GM21526 (cell line): ENCODE data around the gene CACNA1F.

Source experiments
- ATAC-seq: cut with Tn5 transposase; IDR thresholded peaks from one replicate; pipeline ENCODE4 v1.9.1; 2021; ENCODE audit warnings: moderate library complexity; ENCODE audit not compliant: unreplicated experiment, low FRiP score

CACNA1F gene

GRCh38 chrX:49202022-49202421, 31.1 kb downstream of the CACNA1F start:
- ATAC-seq = no peak

GRCh38 chrX:49199906-49200771, 33.0 kb downstream of the CACNA1F start, which contains the start of gene SYP:
TSS of gene SYP (minus strand) at chrX:49200193. CDS start at chrX:49200186, 7 bp downstream.
- peak; percentile 91 for ATAC-seq

- no peak for ATAC-seq
These were observed 33.9 kb downstream of the CACNA1F start for GRCh38 chrX:49199315-49199595.

DNA sequence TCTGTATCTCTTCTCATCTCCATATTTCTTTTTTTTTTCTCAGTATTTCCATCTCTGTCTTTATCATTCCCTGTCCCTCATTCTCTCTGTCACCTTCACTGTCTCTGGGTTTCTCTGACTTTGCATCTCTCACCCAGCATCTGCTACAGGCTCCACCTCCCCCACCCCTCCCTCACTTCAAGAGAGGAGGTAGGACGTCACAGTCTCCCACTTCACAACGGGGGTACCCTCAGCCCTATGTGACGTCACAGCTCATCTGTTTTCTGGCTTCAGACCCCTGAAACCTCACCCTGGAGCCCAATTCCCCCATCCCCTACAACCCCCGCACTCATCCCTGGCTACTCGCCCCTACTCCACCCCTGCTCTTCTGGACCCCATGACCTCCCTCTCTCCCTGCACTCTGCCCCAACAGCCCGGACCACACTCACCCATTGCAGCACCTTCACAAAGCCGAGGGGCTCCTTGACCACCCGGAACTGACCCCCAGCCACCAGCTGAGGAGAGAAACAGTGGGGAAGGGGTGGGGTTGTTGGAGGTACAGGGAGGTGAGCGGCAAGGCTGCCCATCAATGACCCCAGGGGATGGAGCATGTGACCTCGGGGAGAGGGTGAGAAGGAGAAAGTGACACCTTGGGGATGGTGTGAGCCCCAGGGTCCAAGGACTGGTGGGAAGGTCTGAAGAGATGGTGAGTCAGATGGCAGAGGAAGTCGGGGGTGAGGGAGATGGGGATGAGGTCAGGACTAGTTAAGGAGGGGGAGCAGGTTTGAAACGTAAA, 34.4 kb downstream of the CACNA1F start:
- ATAC-seq = no peak

- no peak for ATAC-seq
These were observed 35.5 kb downstream of the CACNA1F start for GRCh38 chrX:49197543-49198087.

GRCh38 chrX:49193542-49193964, 39.6 kb downstream of the CACNA1F start:
- ATAC-seq = no peak

- ATAC-seq = no peak
These were observed 40.3 kb downstream of the CACNA1F start for GRCh38 chrX:49192722-49193328.

DNA sequence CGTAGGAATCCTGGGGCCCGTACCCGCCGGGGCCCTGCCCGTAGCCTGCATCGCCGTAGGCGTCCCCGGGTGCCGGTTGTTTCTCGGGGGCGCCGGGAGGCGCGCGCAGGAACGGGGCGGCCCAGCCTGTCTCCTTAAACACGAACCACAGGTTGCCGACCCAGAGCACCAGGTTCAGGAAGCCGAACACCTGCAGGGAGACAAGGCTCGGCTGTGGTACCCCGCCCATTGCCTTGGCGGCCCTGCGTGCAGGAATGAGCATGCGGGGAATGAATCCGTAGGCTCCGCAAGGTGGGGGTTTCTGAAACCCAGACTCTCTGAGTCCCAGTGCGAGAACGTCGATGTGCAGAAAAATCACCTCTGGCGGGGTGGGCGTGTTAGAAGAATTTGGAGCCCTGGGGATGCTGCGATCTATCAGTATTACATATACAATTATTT, 41.5 kb downstream of the CACNA1F start:
- no peak for ATAC-seq

- peak; percentile 86 for ATAC-seq
These were observed 42.1 kb downstream of the CACNA1F start for GRCh38 chrX:49190821-49191573.

DNA sequence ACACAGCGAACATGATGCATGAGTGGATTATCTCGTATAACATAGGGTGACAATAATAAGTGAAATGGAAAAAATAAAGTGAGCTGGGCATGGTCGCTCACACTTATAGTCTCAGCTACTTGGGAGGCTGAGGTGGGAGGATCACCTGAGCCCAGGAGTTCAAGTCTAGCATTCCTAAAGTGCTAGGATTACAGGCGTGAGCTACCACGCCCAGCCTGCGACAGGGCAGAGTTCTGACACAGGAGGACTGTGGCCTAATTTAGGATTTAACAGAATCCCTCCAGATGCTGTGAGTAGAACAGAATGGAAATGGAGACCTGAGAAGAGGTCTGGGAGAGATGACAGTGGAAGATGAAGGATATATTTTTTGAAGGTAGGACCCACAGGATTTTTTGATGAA, 43.5 kb downstream of the CACNA1F start:
- ATAC-seq = no peak

DNA sequence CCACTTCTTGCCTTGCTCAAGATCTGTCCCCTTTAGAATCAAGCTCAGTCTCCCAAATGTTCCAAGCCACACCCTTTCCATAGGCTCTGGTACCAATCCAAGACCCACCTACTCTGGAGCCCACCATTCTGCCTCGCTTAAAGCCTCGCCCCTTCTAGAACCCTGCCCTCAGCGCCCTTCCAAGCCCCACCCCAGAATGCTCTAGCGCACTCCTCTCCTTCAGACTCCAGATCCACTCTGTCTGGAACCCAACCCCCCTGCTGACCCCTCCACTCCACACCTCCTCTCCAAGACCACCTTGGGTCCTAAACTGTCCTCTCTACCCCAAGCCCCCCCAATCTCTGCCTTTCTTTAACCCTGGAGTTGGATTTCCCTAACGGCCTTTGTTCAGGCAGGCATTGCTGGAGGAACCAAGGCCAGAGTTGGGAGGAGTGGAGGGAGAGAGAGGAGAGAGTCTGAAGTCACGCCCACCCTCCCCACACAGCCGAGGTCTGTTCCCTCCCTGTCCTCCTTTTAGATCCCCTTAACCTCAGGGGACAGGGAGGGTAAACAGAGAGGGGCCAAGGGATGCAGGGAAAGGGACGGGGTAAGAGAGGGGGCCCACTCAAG, 44.6 kb downstream of the CACNA1F start:
- ATAC-seq = no peak

- ATAC-seq = no peak
These were observed 45.6 kb downstream of the CACNA1F start for GRCh38 chrX:49187526-49187925.

GRCh38 chrX:49187028-49187394, 46.1 kb downstream of the CACNA1F start:
- ATAC-seq = no peak

GRCh38 chrX:49186125-49187027, 46.8 kb downstream of the CACNA1F start, which contains the start of gene PRICKLE3:
TSS of gene PRICKLE3 (minus strand) at chrX:49186373. CDS start at chrX:49186297, 76 bp downstream.
- no peak for ATAC-seq

GRCh38 chrX:49184294-49185281, 48.6 kb downstream of the CACNA1F start:
- ATAC-seq = no peak

GRCh38 chrX:49183701-49184281, 49.3 kb downstream of the CACNA1F start:
- no peak for ATAC-seq

DNA sequence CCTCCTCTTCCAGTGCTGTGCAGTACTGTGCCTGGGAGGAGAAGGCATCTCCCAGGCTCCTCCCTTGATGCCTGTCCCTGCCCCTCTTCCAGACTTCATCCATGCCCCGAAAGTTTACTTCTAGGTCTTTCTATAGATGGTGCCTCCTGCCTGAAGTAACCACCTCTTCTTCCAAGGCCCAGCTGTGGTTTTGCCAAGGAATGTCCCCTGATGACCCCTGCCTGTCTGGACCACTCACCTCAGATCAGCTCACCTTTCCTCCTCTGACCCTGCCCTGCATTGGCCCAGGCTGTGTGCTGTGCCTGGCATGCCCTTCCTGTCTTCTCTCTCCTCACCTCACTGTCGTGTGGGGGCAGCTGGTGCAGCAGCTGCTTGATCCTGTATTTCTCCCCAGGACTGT, 53.8 kb downstream of the CACNA1F start:
- no peak for ATAC-seq
